GM12891 (cell line): ENCODE measurements around the gene PKNOX1.
"Not testable (repeated sequence)": the region's sequence is repeated elsewhere in the genome, so short reads cannot be mapped to it uniquely, and the experiment has no call there.

Experiments
- DNase-seq: peaks from one replicate; pipeline ENCODE4 v3.0.0; 2011; ENCODE audit warnings: low spot score; ENCODE audit not compliant: insufficient read length
- FAIRE-seq: peaks from 2 replicates; lab custom pipeline; 2011; peaks lifted over from hg19 to GRCh38; lab: Jason Lieb, UNC
- PAX5 ChIP-seq: IDR thresholded peaks from 2 replicates; pipeline ENCODE4 v1.6.1; 2011; ENCODE audit warnings: low read length, moderate library complexity, mild to moderate bottlenecking; ENCODE audit not compliant: insufficient read depth, severe bottlenecking
- POLR2A ChIP-seq: IDR thresholded peaks from 2 replicates; pipeline ENCODE4 v1.6.1; 2011; ENCODE audit warnings: low read depth, low read length, control low read depth
- POLR2AphosphoS5 ChIP-seq: IDR thresholded peaks from 2 replicates; pipeline ENCODE4 v1.6.1; 2011; ENCODE audit warnings: low read depth, low read length, control low read depth
- POU2F2 ChIP-seq: IDR thresholded peaks from 2 replicates; pipeline ENCODE4 v1.6.1; 2011; ENCODE audit warnings: low read depth, mild to moderate bottlenecking, control low read depth, low read length, moderate library complexity
- SPI1 ChIP-seq: IDR thresholded peaks from 2 replicates; pipeline ENCODE4 v1.6.1; 2011; ENCODE audit warnings: low read depth, low read length, control low read depth
- TAF1 ChIP-seq: IDR thresholded peaks from 2 replicates; pipeline ENCODE4 v1.6.1; 2011; ENCODE audit warnings: low read depth, low read length, control low read depth

PKNOX1 gene

DNA sequence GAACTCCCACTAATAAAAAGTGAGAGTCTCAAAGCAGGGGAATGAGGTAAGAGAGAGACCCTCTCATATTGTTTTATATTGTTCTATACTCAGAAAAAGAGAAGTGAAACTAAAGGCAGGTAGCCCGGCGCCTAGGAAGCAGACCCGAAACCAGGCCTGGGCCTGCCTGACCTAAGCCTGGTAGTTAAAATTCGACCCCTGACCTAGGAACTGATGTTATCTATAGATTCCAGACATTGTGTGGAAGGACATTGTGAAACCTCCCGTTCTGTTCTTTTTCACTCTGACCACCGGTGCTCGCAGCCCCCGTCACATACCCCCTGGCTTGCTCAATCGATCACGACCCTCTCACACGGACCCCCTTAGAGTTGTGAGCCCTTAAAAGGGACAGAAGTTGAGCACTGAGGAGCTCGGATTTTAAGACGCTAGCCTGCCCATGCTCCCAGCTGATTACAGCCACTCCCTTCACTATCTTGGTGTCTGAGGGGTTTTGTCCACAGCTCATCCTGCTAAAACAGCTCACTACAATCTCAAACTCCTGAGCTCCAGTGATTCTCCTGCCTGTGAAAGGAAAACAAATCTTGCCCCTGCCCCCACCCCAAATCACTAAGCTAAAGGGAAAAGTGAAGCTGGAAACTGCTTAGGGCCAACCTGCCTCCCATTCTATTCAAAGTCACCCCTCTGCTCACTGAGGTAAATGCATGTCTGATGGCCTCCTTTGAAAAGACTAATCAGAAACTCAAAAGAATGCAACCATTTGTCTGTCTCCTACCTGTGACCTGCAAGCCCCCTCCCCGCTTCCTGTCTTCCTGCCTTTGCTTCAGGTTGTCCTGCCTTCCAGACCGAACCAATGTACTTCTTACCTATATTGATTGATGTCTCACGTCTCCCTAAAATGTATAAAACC lies 37.1 kb upstream of the PKNOX1 start:
- DNase-seq = not testable (repeated sequence)
- FAIRE-seq = peak; percentile 50
- peak; percentile 86 for TF ChIP-seq SPI1

DNA sequence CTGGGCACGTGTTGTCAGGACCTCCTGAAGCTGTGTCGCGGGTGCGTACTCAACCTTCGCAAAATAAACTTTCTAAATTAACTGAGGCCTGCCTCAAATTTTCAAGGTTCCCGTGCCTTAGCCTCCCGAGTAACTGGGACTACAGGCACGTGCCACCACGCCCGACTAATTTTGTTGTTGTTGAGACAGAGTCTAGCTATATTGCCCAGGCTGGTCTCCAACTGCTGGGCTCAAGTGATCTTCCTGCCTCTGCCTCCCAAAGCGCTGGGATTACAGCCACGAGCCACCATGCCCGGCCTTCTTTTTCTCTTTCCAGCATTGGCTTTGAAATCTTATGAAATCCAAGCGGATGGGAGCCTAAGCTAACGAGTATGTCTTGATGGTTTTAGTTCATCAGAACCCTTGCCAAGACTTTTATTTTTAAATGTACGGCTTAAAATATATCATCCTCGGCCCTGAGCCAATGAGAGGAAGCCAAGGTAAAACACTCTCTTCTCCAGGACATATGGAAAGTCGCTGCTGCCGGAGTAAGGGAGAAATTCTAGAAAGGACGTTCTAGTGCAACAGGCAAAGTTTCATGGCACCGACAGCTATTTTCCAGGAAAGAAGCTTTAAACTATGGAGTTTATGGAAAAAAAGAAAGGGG lies 36.3 kb upstream of the PKNOX1 start:
- no peak for DNase-seq

DNA sequence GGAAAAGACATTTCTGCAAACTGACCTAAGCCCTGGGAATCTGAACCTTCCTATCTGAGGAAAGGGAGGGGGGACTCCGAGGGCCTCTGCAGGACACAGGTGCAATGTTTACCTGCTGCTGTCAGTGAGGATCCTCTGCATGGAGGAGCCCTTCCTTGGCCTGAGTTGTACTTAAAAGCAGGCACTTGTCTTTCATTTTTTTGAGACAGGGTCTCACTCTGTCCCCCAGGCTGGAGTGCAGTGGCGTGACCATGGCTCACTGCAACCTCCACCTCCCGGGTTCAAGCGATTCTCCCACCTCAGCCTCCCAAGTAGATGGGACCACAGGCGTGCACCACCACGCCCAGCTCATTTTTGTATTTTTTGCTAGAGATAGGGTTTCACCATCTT lies 35.8 kb upstream of the PKNOX1 start:
- not testable (repeated sequence) for FAIRE-seq, DNase-seq

More for the DNA sequence above, 36.3 kb upstream of the PKNOX1 start:
- no peak for FAIRE-seq
- TF ChIP-seq PAX5 (no peak), POU2F2 (no peak), POLR2AphosphoS5 (no peak), POLR2A (no peak)

DNA sequence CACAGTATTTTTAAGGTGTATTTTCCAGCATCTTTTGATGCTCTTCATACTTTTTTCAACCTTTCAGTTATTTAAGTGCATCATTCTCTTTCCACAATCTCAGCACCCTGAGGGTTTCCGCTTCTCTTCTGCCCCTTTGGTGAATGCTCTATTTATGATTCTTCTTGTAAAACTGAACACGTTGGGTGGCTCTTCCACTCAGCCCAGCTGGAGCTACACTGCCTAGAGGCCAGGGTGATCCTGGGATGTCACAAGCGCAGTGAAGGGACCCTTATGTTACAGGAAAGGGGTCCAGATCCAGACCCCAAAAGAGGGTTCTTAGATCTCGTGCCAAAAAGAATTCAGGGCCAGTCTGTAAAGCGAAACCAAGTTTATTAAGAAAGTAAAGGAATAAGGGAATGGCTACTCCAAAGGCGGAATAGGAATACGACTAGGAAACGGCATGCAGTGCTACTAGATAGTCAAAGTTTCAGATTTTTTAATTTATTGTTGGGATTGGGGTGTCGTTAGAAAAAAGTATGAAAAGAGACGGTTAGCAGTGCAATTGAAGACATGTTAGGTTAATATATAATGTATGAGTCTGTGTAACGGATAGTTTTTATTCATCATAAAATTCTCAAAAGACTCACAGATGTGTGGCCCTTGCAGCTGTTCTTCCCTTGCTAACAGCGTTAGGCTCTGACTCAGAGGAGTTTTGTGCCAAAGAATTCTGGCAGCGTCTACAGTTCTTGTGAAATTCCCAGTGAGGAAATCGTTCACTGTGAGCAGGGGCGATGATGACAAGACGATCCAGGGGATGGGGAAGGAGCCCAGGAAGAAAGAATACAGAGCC lies 34.6 kb upstream of the PKNOX1 start:
- FAIRE-seq = no peak
- DNase-seq = no peak
- TF ChIP-seq SPI1 (no peak), POLR2A (no peak)

DNA sequence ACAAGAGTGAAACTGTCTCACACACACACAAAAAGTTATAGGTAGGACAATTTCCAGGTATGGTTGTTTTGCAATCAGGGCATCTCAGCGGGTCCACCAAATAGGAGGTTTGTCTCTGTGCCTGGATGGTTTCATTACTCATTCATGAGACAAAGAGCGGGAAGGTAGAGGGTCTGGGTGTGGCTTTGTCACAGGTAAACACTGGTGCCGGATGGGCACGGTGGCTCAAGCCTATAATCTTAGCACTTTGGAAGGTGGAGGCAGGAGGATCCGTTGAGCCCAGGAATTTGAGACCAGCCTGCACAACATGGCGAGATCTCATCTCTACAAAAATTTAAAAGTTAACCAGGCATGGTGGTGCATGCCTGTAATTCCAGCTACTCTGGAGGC lies 32.7 kb upstream of the PKNOX1 start:
- TF ChIP-seq POU2F2 (no peak), POLR2AphosphoS5 (no peak), SPI1 (no peak), PAX5 (no peak), TAF1 (no peak), POLR2A (no peak)
- FAIRE-seq (no peak), DNase-seq (no peak)

DNA sequence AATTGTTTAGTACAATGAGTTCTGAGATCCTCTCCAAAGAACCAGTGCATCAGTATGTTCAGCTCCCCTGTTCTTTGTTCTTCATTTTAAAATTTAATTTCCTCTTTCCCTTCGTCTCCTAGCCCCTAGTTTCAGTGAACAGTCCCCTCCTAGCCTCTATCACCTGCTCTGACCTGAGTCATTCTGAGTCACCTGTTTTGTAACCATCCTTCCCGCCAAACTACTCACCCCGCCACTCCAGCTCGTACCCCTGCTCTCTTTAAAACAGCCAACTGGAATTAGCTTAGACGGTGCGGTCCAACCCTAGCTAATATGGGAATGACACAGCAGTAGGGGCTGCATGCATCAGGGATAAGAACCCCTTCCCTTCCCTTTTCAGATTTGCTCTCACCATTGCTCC lies 32.1 kb upstream of the PKNOX1 start:
- FAIRE-seq (no peak), DNase-seq (no peak)
- TF ChIP-seq POU2F2 = no peak
- TF ChIP-seq TAF1 = no peak
- TF ChIP-seq PAX5 = no peak
- TF ChIP-seq POLR2A = no peak
- no peak for TF ChIP-seq SPI1
- TF ChIP-seq POLR2AphosphoS5 = no peak

DNA sequence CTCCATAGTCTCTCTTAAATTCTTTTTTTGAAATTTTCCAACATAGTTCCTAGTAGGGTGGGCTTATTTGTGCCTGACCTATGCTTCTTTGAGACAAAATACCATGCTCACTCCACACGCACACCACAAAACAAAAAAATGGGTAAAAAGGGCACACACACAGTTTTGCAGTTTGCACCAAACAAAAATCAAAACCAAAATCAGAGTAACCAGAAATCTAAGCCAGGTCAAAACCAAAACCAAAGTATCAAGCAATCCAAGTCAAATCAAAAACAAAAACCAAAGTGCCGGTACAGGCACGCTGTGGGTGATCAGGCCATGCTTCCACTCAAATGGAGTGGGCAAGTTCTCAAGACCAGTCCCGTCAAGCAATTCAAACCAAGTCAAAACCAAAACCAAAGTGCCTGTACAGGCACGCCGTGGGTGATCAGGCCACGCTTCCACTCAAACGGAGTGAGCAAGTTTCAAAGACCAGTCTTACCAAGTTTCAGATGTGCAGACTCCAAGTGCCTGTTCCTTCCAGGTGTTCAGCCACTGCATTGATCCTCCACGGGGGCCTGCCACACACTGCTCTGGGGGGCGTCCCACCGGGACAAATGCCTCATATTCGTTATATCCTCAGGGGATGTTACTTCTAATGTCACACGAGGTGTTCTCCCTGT lies 25.1 kb upstream of the PKNOX1 start:
- not testable (repeated sequence) for DNase-seq

DNA sequence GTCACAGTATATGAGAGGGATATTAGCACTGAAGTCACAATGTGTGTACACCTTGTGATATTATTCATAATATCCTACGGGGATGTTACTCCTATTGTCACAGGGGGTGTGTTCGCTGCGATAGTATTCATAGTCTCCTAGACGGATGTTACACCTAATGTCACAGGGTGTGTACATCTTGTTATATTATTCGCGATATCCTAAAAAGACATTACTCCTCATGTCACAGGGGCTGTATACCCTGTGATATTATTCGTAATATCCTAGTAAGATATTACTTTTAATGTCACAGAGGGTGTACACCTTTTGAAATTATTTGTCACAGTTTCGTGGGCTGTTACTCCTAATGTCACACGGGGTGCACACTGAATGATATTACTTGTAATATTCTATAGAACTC lies 23.2 kb upstream of the PKNOX1 start:
- not testable (repeated sequence) for FAIRE-seq

More for the DNA sequence above, 25.1 kb upstream of the PKNOX1 start:
- FAIRE-seq = peak; percentile 26

DNA sequence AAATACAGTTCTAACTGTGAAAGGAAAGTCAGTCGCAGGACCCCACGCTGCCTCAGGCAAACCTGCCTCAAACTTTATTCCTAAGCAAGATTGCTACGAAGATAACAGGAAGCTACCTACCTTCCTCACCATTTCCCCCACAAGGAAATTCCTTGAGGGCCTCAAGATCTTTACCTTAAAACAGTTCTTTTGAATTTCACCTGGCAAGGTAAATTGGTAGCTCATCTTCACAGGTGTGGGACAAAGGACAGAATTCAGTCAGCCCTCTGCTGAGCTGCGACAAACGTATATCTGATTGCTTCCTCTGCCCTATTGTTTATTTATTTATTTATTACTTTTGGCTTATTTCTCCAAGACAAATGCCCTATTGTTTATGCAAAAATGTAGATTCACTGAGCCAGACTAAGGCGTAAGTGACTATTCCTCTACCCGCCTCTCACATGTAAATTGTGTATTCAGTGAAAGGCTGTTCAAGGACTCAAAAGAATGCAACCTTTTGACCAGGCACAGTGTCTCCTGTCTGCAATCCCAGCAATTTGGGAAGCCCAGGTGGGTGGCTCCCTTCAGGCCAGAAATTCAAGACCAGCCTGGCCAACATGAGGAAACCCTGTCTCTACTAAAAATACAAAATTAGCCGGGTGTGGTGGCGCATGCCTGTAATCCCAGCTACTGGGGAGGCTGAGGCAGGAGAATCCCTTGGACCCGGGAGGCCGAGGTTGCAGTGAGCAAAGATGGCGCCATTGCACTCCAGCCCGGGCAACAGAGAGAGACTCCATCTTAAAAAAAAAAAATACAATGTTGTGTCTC lies 17.3 kb upstream of the PKNOX1 start:
- DNase-seq (no peak), FAIRE-seq (no peak)
- TF ChIP-seq POU2F2 (no peak), TAF1 (no peak), PAX5 (no peak), SPI1 (no peak), POLR2AphosphoS5 (no peak), POLR2A (no peak)

More for the DNA sequence above, 23.2 kb upstream of the PKNOX1 start:
- not testable (repeated sequence) for DNase-seq

DNA sequence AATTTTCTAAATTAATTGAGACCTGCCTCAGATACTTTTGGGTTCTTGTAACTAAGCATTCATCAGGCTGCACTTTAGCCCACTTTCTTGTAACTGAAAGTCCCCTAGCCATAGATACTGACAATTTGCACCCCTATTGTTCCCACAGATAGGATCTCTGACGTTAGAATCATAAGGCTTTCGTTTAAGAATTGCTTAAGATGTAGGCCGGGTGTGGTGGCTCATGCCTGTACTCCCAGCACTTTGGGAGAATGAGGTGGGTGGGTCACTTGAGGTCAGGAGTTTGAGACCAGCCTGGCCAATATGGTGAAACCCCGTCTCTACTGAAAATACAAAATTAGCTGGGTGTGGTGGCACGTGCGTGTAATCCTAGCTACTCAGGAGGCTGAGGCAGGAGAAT lies 16.2 kb upstream of the PKNOX1 start:
- DNase-seq, FAIRE-seq: not testable (repeated sequence)
